HG03469 (cell line): ENCODE results near the gene MINDY4.

Experiments
- ATAC-seq: cut with Tn5 transposase; IDR thresholded peaks from one replicate; pipeline ENCODE4 v1.9.1; 2021; ENCODE audit warnings: mild to moderate bottlenecking, moderate library complexity, moderate number of reproducible peaks; ENCODE audit not compliant: unreplicated experiment

The MINDY4 gene

GRCh38 chr7:30897770-30898169 lies 126.6 kb downstream of the MINDY4 start:
- ATAC-seq, result no peak

GRCh38 chr7:30898411-30898810 lies 127.2 kb downstream of the MINDY4 start:
- ATAC-seq, result no peak

GRCh38 chr7:30899066-30899465 lies 127.8 kb downstream of the MINDY4 start:
- no peak for ATAC-seq

- no peak for ATAC-seq
Measured at GRCh38 chr7:30899630-30900029, 128.4 kb downstream of the MINDY4 start.

GRCh38 chr7:30900053-30900452 lies 128.8 kb downstream of the MINDY4 start:
- no peak for ATAC-seq

GRCh38 chr7:30900803-30901362 lies 129.7 kb downstream of the MINDY4 start:
- no peak for ATAC-seq

GRCh38 chr7:30901856-30902255 lies 130.6 kb downstream of the MINDY4 start:
- no peak for ATAC-seq

- ATAC-seq, result no peak
Measured at GRCh38 chr7:30902466-30902865, 131.2 kb downstream of the MINDY4 start.

- no peak for ATAC-seq
Measured at GRCh38 chr7:30903146-30903545, 131.9 kb downstream of the MINDY4 start.

GRCh38 chr7:30904561-30904960 lies 133.3 kb downstream of the MINDY4 start:
- ATAC-seq, result no peak

- no peak for ATAC-seq
Measured at GRCh38 chr7:30905078-30906012, 134.1 kb downstream of the MINDY4 start.

- no peak for ATAC-seq
Measured at GRCh38 chr7:30906014-30906413, 134.8 kb downstream of the MINDY4 start.

- ATAC-seq, result no peak
Measured at GRCh38 chr7:30906515-30907240, 135.5 kb downstream of the MINDY4 start.

- no peak for ATAC-seq
Measured at GRCh38 chr7:30907527-30908267, 136.5 kb downstream of the MINDY4 start.

- no peak for ATAC-seq
Measured at GRCh38 chr7:30908681-30909080, 137.5 kb downstream of the MINDY4 start.

- ATAC-seq, result no peak
Measured at GRCh38 chr7:30909431-30909830, 138.2 kb downstream of the MINDY4 start.

GRCh38 chr7:30910411-30911073 lies 139.3 kb downstream of the MINDY4 start:
- no peak for ATAC-seq

GRCh38 chr7:30911133-30911532 lies 139.9 kb downstream of the MINDY4 start:
- no peak for ATAC-seq

GRCh38 chr7:30911561-30911969 lies 140.3 kb downstream of the MINDY4 start, which contains the start of gene AQP1:
AQP1 (plus strand) TSS chr7:30911853; CDS start chr7:30911910, 57 bp downstream.
- ATAC-seq, result no peak

- ATAC-seq, result no peak
Measured at GRCh38 chr7:30912021-30912730, 141.0 kb downstream of the MINDY4 start.
